T-helper 1 cell treated with Interleukin-12 subunit alpha and Interleukin-12 subunit beta and Interleukin-4 antibody, amounts not matched to agents 30 μg/mL and 1 μg/mL, for 36 hours (primary cell): ENCODE measurements around the gene DIAPH3.

Source experiments
- H3K27ac Mint-ChIP-seq: one replicate; pipeline ENCODE4 v1.8.0; 2021; ENCODE audit warnings: mild to moderate bottlenecking, mixed read lengths
- H3K27me3 Mint-ChIP-seq: one replicate; pipeline ENCODE4 v1.8.0; 2021; ENCODE audit warnings: low read depth, mixed read lengths
- H3K36me3 Mint-ChIP-seq: one replicate; pipeline ENCODE4 v1.8.0; 2021; ENCODE audit warnings: low read depth, mixed read lengths
- H3K4me1 Mint-ChIP-seq: one replicate; pipeline ENCODE4 v1.8.0; 2021; ENCODE audit warnings: low read depth, mixed read lengths
- H3K4me3 Mint-ChIP-seq: one replicate; pipeline ENCODE4 v1.8.0; 2021; ENCODE audit warnings: mild to moderate bottlenecking, moderate library complexity, mixed read lengths
- H3K9me3 Mint-ChIP-seq: one replicate; pipeline ENCODE4 v1.8.0; 2021; ENCODE audit warnings: mixed read lengths

Gene DIAPH3

GRCh38 chr13:59696271-59696670, 467.5 kb downstream of the DIAPH3 start:
- Mint-ChIP-seq H3K36me3 (no peaks in the 10 kb centered on the region), H3K4me3 (no peak overlapping the region), H3K4me1 (no peaks in the 10 kb centered on the region), H3K27me3 (no peaks in the 10 kb centered on the region), H3K27ac (no peak overlapping the region), H3K9me3 (no peaks in the 10 kb centered on the region)

GRCh38 chr13:59691501-59692066, 472.1 kb downstream of the DIAPH3 start:
- no peaks in the 10 kb centered on the region for H3K36me3 Mint-ChIP-seq
- H3K27ac Mint-ChIP-seq, result no peak overlapping the region
- H3K27me3 Mint-ChIP-seq, result no peaks in the 10 kb centered on the region
- no peaks in the 10 kb centered on the region for H3K4me1 Mint-ChIP-seq
- H3K4me3 Mint-ChIP-seq, result no peak overlapping the region
- H3K9me3 Mint-ChIP-seq, result no peaks in the 10 kb centered on the region

- no peaks in the 10 kb centered on the region for H3K4me1 Mint-ChIP-seq
- H3K36me3 Mint-ChIP-seq, result no peaks in the 10 kb centered on the region
- H3K4me3 Mint-ChIP-seq, result no peak overlapping the region
- H3K27me3 Mint-ChIP-seq, result no peaks in the 10 kb centered on the region
- no peak overlapping the region for H3K27ac Mint-ChIP-seq
- no peaks in the 10 kb centered on the region for H3K9me3 Mint-ChIP-seq
Observed at GRCh38 chr13:59690857-59691500, 472.7 kb downstream of the DIAPH3 start.

- Mint-ChIP-seq H3K4me3 (no peak overlapping the region), H3K27me3 (no peaks in the 10 kb centered on the region), H3K36me3 (no peaks in the 10 kb centered on the region), H3K4me1 (no peaks in the 10 kb centered on the region), H3K9me3 (no peaks in the 10 kb centered on the region), H3K27ac (no peak overlapping the region)
Observed at GRCh38 chr13:59689057-59689456, 474.7 kb downstream of the DIAPH3 start.

- no peaks in the 10 kb centered on the region for H3K36me3 Mint-ChIP-seq
- no peak overlapping the region for H3K27ac Mint-ChIP-seq
- H3K27me3 Mint-ChIP-seq, result no peaks in the 10 kb centered on the region
- H3K9me3 Mint-ChIP-seq, result no peaks in the 10 kb centered on the region
- H3K4me1 Mint-ChIP-seq, result no peaks in the 10 kb centered on the region
- H3K4me3 Mint-ChIP-seq, result no peak overlapping the region
Observed at GRCh38 chr13:59686798-59687394, 476.8 kb downstream of the DIAPH3 start.

- no peaks in the 10 kb centered on the region for H3K9me3 Mint-ChIP-seq
- no peak overlapping the region for H3K27ac Mint-ChIP-seq
- H3K27me3 Mint-ChIP-seq, result no peaks in the 10 kb centered on the region
- H3K4me1 Mint-ChIP-seq, result no peaks in the 10 kb centered on the region
- H3K4me3 Mint-ChIP-seq, result no peak overlapping the region
- no peaks in the 10 kb centered on the region for H3K36me3 Mint-ChIP-seq
Observed at GRCh38 chr13:59684105-59684504, 479.6 kb downstream of the DIAPH3 start.

GRCh38 chr13:59681636-59682311, 482.0 kb downstream of the DIAPH3 start:
- Mint-ChIP-seq H3K4me3 (no peak overlapping the region), H3K9me3 (no peaks in the 10 kb centered on the region), H3K4me1 (no peaks in the 10 kb centered on the region)

GRCh38 chr13:59680429-59681024, 483.2 kb downstream of the DIAPH3 start:
- no peaks in the 10 kb centered on the region for H3K9me3 Mint-ChIP-seq
- H3K4me3 Mint-ChIP-seq, result no peak overlapping the region
- no peaks in the 10 kb centered on the region for H3K4me1 Mint-ChIP-seq
- no peak overlapping the region for H3K27ac Mint-ChIP-seq
- H3K27me3 Mint-ChIP-seq, result no peaks in the 10 kb centered on the region
- no peaks in the 10 kb centered on the region for H3K36me3 Mint-ChIP-seq

More at GRCh38 chr13:59681636-59682311, 482.0 kb downstream of the DIAPH3 start:
- no peak overlapping the region for H3K27ac Mint-ChIP-seq
- H3K27me3 Mint-ChIP-seq, result no peaks in the 10 kb centered on the region
- H3K36me3 Mint-ChIP-seq, result no peaks in the 10 kb centered on the region

GRCh38 chr13:59679254-59679653, 484.5 kb downstream of the DIAPH3 start:
- H3K9me3 Mint-ChIP-seq, result no peaks in the 10 kb centered on the region
- H3K27me3 Mint-ChIP-seq, result no peaks in the 10 kb centered on the region
- H3K27ac Mint-ChIP-seq, result no peak overlapping the region
- no peaks in the 10 kb centered on the region for H3K36me3 Mint-ChIP-seq
- H3K4me3 Mint-ChIP-seq, result no peak overlapping the region
- H3K4me1 Mint-ChIP-seq, result no peaks in the 10 kb centered on the region

- Mint-ChIP-seq H3K36me3 (no peaks in the 10 kb centered on the region), H3K27ac (no peak overlapping the region), H3K27me3 (no peaks in the 10 kb centered on the region), H3K4me3 (no peak overlapping the region), H3K4me1 (no peaks in the 10 kb centered on the region), H3K9me3 (no peaks in the 10 kb centered on the region)
Observed at GRCh38 chr13:59677966-59678814, 485.5 kb downstream of the DIAPH3 start.

- Mint-ChIP-seq H3K4me1 (no peaks in the 10 kb centered on the region), H3K36me3 (no peaks in the 10 kb centered on the region), H3K27ac (no peak overlapping the region), H3K27me3 (no peaks in the 10 kb centered on the region), H3K4me3 (no peak overlapping the region), H3K9me3 (no peaks in the 10 kb centered on the region)
Observed at GRCh38 chr13:59677430-59677829, 486.3 kb downstream of the DIAPH3 start.

GRCh38 chr13:59674616-59675015, 489.1 kb downstream of the DIAPH3 start:
- H3K27me3 Mint-ChIP-seq, result no peaks in the 10 kb centered on the region

GRCh38 chr13:59673286-59673685, 490.4 kb downstream of the DIAPH3 start:
- H3K27me3 Mint-ChIP-seq, result no peaks in the 10 kb centered on the region
- H3K4me1 Mint-ChIP-seq, result no peaks in the 10 kb centered on the region
- H3K27ac Mint-ChIP-seq, result no peak overlapping the region
- no peaks in the 10 kb centered on the region for H3K36me3 Mint-ChIP-seq
- no peaks in the 10 kb centered on the region for H3K9me3 Mint-ChIP-seq
- no peak overlapping the region for H3K4me3 Mint-ChIP-seq

More at GRCh38 chr13:59674616-59675015, 489.1 kb downstream of the DIAPH3 start:
- H3K27ac Mint-ChIP-seq, result no peak overlapping the region
- no peaks in the 10 kb centered on the region for H3K36me3 Mint-ChIP-seq
- H3K4me1 Mint-ChIP-seq, result no peaks in the 10 kb centered on the region
- H3K9me3 Mint-ChIP-seq, result no peaks in the 10 kb centered on the region
- no peak overlapping the region for H3K4me3 Mint-ChIP-seq

GRCh38 chr13:59672445-59672844, 491.3 kb downstream of the DIAPH3 start:
- no peaks in the 10 kb centered on the region for H3K9me3 Mint-ChIP-seq
- H3K36me3 Mint-ChIP-seq, result no peaks in the 10 kb centered on the region
- H3K27ac Mint-ChIP-seq, result no peak overlapping the region
- H3K27me3 Mint-ChIP-seq, result no peaks in the 10 kb centered on the region
- no peaks in the 10 kb centered on the region for H3K4me1 Mint-ChIP-seq
- no peak overlapping the region for H3K4me3 Mint-ChIP-seq
